Measurements from ENCODE around the gene ABCB8.
"Not testable (repeated sequence)": the region's sequence is repeated elsewhere in the genome, so short reads cannot be mapped to it uniquely, and the experiment has no call there.

ABCB8 gene

DNA sequence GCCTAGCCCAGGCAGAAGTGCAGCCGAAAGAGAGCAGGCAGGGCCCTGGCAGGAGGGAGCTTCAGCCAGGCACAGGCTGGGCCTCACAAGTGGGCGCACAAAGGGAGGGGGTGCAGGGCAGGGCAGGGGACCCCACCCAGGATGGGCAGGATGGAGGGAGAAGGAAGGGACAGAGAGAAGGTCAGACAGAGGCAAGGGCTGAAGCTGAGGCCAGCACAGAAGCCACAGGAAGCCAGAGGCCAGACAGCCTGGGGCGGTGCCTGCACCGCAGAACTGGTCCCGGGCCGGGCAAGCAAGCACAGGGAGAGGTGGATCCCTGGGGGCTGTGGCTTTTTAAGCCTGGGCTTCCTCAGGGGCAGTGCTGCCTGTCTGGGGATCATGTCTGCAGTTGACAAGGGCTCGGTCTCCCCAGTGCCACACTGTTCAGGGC is 20.8 kb upstream of the ABCB8 start:
- DNase-seq (ENCODE audit: low spot score): no peak
- TF ChIP-seq CTCF (IDR thresholded peaks at IDR 0.05; ENCODE audit: extremely low read depth, missing control alignments): no peak

DNA sequence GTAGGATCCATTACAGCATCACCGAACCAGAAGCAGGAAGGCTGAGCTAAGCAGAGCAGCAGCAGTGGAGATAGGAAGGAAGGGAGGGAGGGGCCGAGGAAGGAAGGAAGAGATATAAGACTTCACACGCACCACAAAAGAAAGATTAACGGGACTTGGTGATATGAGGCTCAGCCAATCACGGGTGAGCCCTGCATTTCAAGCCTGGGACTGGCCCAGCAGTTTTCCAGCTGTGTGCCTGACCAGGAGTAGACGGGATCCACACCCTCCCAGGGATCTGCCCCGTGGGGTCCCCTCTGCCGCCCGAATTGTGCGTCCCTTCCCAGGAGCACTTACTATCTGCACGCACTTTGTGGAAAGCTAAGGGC is 20.1 kb upstream of the ABCB8 start:
- TF ChIP-seq CTCF (IDR thresholded peaks at IDR 0.05; ENCODE audit: extremely low read depth, missing control alignments): no peak
- DNase-seq (ENCODE audit: low spot score): no peak

DNA sequence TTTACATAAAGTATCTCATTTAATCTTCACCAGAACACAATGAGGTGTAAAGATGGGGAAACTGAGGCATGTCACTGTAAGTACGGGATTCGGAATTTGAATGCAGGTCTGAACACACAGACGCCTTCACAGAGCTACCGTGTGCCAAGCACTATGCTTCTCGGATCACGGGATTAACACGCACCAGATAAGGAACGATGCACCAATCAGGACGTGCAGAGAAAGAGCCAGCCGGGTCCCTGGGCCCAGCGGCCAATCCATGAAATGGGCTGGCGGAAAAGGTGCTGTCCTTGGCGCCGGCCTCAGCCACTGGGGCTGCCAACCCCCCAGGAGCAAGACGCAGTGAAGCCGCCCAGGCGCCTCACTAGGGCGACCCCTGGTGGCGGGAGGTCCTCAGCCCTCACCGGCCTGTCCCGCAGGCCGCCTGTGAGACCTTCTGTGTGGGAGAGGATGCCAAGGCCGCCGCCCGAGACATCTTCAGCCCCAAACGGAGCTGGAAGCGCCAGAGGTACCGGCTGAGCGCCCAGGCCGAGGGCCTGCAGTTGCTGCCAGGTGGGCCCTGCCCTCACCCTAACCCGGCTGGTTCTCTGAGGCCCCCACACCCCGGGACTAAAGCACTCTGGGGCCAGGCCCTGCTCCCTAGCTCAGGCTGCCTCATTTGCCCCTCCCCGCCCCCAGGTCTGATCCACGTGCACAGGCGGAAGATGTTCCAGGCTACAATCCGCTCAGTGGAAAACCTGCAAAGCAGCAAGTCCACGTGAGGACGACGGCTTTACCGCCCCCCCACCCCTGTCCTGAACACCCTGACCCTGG is 19.5 kb upstream of the ABCB8 start:
- DNase-seq (ENCODE audit: low spot score): peak; percentile 85

DNA sequence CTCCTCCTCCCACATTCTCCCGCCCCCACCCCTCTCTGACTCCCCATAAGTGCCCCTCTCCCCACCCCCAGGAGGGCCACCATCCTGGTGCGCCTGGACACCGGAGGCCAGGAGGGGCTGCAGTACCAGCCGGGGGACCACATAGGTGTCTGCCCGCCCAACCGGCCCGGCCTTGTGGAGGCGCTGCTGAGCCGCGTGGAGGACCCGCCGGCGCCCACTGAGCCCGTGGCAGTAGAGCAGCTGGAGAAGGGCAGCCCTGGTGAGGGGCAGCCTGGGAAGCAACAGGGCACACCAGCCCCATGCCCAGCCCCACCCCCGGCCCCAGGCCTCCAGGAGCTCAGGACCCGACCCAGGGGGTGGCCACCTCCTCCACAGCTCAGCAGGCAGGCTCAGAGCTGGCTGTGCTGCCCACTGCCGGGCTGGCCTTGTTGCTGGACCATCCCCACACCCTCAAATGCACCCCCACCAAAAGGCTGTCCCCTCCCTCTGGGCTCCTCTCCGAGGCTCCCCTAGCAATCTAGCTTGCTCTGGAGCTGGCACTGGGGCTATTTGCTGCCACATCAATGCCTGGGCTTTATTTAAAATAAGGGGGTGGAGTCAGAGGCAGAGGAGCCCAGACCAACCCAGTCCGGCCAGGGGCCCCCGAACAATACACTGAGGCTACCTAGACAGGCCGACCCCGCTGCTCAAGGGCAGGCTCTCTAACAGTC is 18.8 kb upstream of the ABCB8 start:
- DNase-seq (ENCODE audit: low spot score): no peak
- no peak for TF ChIP-seq CTCF (IDR thresholded peaks at IDR 0.05; ENCODE audit: extremely low read depth, missing control alignments)

More for the DNA sequence above, 19.5 kb upstream of the ABCB8 start:
- peak; percentile 36 for TF ChIP-seq CTCF (IDR thresholded peaks at IDR 0.05; ENCODE audit: extremely low read depth, missing control alignments)

DNA sequence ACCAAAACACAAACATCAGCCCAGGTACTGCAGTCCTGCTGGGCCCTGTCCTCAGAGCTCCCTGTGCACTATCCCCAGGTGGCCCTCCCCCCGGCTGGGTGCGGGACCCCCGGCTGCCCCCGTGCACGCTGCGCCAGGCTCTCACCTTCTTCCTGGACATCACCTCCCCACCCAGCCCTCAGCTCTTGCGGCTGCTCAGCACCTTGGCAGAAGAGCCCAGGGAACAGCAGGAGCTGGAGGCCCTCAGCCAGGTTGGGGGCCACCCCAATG is 18.3 kb upstream of the ABCB8 start:
- DNase-seq (ENCODE audit: low spot score): no peak
- TF ChIP-seq CTCF (IDR thresholded peaks at IDR 0.05; ENCODE audit: extremely low read depth, missing control alignments): no peak

- no peak for DNase-seq (ENCODE audit: low spot score)
- TF ChIP-seq CTCF (IDR thresholded peaks at IDR 0.05; ENCODE audit: extremely low read depth, missing control alignments): no peak
These were observed 17.7 kb upstream of the ABCB8 start for GRCh38 chr7:151010307-151011096.

- no peak for TF ChIP-seq CTCF (IDR thresholded peaks at IDR 0.05; ENCODE audit: extremely low read depth, missing control alignments)
These were observed 17.2 kb upstream of the ABCB8 start for GRCh38 chr7:151011097-151011409.

GRCh38 chr7:151011616-151012015 is 16.6 kb upstream of the ABCB8 start:
- DNase-seq (ENCODE audit: low spot score): not testable (repeated sequence)

More at GRCh38 chr7:151011097-151011409, 17.2 kb upstream of the ABCB8 start:
- no peak for DNase-seq (ENCODE audit: low spot score)

All from GM20000 (cell line).